ENCODE data around the gene PLEKHJ1.

The PLEKHJ1 gene

DNA sequence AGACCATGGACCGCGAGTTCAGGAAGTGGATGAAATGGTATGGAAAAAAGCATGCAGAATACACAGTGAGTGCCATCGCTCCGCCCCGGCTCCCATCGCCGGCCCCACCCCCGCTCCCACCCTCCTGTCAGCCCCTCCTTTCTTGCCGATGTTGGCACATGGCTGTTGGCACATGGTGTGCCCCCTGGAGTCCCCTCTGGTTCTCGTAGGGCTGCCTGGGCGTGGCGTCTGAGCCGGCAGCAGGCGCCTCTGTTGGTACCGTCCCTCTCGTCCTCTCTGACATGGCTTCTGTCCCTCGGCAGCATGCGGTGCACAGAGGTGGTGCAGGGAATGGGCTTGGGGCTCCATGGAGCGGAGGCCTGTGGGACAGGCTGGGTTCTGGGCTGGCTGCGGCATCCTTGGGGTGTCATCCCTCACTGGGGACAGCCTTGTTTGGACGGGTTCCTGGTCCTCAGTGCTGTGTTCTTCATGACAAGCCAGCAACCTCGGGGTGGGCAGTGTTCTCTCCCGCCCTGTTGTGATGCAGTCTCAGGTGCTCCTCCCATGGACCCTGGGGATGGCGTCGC, 41.5 kb downstream of the PLEKHJ1 start:
- H3K4me3 ChIP-seq (ENCODE audit: low read length): no peak overlapping the region
- no peaks in the 10 kb centered on the region for H3K4me1 ChIP-seq (ENCODE audit: insufficient read depth, low read length)
- no peak overlapping the region for H3K9ac ChIP-seq (ENCODE audit: low read depth, low read length)
- no peaks in the 10 kb centered on the region for H3K9me3 ChIP-seq (ENCODE audit: insufficient read depth, low read depth, low read length)
- H3K27ac ChIP-seq (ENCODE audit: low read length): no peak overlapping the region
- no peaks in the 10 kb centered on the region for H3K27me3 ChIP-seq (ENCODE audit: insufficient read depth, low read length)
- H3K36me3 ChIP-seq (ENCODE audit: insufficient read depth, low read depth, low read length): peaks cover 45% of the 10 kb centered on the region

DNA sequence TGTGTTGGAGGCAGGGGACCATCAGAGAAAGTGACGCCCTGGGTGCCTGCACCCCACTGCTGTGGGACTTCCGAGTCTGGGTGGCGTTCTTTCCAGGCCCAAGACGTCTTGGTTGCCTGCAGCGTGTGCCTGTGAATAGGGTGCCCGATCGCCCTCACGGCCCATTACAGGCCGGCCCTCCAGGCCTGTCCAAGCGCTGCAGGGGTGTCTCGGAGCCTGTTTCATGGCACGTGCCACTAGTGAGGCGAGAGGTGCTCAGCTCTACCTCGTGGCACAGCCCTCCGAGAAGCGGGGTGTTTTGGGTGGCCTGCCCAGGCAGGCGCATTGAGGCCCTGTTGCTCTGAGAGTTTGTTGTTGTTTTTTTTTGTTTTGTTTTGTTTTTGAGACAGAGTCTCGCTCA, 42.3 kb downstream of the PLEKHJ1 start:
- Histone ChIP-seq H3K4me3 (ENCODE audit: low read length) (no peak overlapping the region), H3K9ac (ENCODE audit: low read depth, low read length) (no peak overlapping the region), H3K27me3 (ENCODE audit: insufficient read depth, low read length) (no peaks in the 10 kb centered on the region), H3K27ac (ENCODE audit: low read length) (no peak overlapping the region), H3K9me3 (ENCODE audit: insufficient read depth, low read depth, low read length) (no peaks in the 10 kb centered on the region), H3K4me1 (ENCODE audit: insufficient read depth, low read length) (no peaks in the 10 kb centered on the region), H3K36me3 (ENCODE audit: insufficient read depth, low read depth, low read length) (peaks cover 52% of the 10 kb centered on the region)

DNA sequence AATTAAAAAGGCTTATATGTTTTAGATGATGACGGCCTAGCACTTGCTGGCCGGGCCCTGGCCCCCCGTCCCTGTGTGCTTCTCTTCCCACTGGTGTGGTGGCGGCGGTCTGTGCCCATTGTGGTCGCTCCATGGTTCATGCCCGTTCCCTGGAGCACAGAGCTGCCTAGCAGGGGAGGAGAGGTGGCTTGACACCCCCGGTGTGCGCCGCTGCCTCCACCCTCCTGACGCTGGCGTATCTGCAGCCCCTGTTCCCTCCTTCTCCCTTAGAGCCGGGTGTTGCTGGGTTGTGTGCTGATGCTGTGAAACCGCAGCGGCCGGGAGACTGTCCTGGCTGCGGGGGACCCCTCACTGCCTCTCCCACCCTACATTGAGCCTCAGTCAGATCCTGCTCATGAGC, 43.3 kb downstream of the PLEKHJ1 start:
- H3K27ac ChIP-seq (ENCODE audit: low read length): no peak overlapping the region
- no peak overlapping the region for H3K4me3 ChIP-seq (ENCODE audit: low read length)
- peaks cover 57% of the 10 kb centered on the region for H3K36me3 ChIP-seq (ENCODE audit: insufficient read depth, low read depth, low read length)
- no peaks in the 10 kb centered on the region for H3K4me1 ChIP-seq (ENCODE audit: insufficient read depth, low read length)
- H3K27me3 ChIP-seq (ENCODE audit: insufficient read depth, low read length): no peaks in the 10 kb centered on the region
- no peak overlapping the region for H3K9ac ChIP-seq (ENCODE audit: low read depth, low read length)
- H3K9me3 ChIP-seq (ENCODE audit: insufficient read depth, low read depth, low read length): no peaks in the 10 kb centered on the region

DNA sequence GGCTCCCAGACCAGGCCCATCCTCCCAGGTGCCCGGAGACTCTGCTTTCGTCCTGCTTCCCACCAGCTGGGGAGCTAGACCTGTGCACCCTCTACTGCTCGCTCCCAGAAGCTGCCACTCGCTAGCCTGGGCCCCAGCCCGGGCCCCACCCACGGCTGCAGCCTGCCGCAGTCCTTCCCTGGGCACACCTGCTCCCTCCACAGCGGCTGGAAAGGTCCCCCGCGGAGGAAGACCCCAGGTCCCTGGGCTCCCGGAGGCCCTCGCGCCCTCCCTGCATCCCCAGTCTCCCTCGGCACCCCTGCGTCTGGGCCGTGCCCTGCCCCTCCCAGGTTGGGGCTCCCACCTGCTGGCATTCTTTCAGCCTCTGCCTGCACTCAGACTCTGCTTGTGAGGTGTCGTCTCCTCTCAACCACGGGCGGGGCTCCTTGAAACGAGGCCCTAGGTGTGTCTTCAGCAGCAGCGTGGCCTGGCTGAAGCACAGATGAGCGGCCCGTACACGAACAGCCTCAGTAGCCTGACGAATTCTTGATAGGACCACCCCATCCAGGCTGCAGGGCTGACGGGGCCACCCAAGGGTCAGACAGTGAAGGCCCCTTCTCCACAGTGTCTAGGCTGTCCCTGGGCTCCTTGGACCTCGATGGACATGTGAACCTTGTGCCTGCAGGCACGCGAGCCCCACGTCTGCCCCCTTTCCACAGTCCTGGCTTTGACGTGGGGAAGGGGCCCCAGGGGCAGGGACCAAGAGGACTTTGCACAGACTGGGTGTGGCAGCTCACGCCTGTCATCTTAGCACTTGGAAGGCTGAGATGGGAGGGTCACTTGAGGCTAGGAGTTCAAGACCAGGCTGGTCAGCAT, 44.4 kb downstream of the PLEKHJ1 start:
- Histone ChIP-seq H3K4me3 (ENCODE audit: low read length) (no peak overlapping the region), H3K27ac (ENCODE audit: low read length) (no peak overlapping the region), H3K4me1 (ENCODE audit: insufficient read depth, low read length) (no peaks in the 10 kb centered on the region), H3K9ac (ENCODE audit: low read depth, low read length) (no peak overlapping the region), H3K36me3 (ENCODE audit: insufficient read depth, low read depth, low read length) (peaks cover 62% of the 10 kb centered on the region), H3K9me3 (ENCODE audit: insufficient read depth, low read depth, low read length) (no peaks in the 10 kb centered on the region), H3K27me3 (ENCODE audit: insufficient read depth, low read length) (no peaks in the 10 kb centered on the region)

DNA sequence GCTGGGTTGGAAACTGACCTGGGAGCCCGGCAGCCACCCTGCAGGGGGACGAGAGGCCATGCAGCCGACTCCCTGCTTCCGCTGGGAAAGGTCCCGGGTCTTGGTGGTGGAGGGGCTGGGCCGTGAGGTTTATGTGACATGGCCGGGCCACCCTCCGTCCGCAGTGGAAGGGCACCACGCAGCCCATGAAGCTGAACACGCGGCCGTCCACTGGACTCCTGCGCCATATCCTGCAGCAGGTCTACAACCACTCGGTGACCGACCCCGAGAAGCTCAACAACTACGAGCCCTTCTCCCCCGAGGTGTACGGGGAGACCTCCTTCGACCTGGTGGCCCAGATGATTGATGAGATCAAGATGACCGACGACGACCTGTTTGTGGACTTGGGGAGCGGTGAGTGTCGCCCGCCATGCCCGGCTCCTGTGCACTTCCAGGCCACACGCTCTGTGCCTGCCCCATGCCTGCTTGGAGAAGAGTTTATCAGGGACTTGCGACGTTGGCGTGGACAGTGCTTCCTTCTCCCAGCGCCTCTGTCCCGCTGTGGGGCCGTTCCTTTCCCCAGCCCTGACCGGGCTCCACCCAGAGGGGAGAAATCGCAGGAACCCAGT, 45.2 kb downstream of the PLEKHJ1 start:
- Histone ChIP-seq H3K4me1 (ENCODE audit: insufficient read depth, low read length) (no peaks in the 10 kb centered on the region), H3K27me3 (ENCODE audit: insufficient read depth, low read length) (no peaks in the 10 kb centered on the region), H3K9ac (ENCODE audit: low read depth, low read length) (no peak overlapping the region), H3K4me3 (ENCODE audit: low read length) (no peak overlapping the region), H3K27ac (ENCODE audit: low read length) (no peak overlapping the region), H3K9me3 (ENCODE audit: insufficient read depth, low read depth, low read length) (no peaks in the 10 kb centered on the region), H3K36me3 (ENCODE audit: insufficient read depth, low read depth, low read length) (peaks cover 68% of the 10 kb centered on the region)

DNA sequence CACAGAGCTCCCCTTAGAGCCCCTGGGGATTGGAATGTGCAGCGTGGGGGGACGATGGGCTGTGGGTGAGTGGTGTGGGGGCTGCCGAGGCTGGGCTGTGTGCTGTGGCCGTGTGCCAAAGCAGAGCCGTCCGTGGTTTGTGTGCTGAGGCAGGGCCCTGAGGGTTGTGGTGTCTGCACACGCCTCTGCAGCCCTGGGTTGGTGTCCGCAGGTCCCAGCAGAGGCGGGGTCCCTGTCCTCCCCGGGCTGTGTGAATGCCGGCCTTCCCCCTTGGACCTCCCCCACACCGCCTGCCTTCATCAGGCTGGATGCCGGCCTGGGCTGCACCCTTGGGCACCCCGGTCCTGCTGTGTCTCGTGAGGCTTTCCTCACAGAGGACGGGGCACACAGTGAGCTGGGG, 46.2 kb downstream of the PLEKHJ1 start:
- no peaks in the 10 kb centered on the region for H3K27me3 ChIP-seq (ENCODE audit: insufficient read depth, low read length)
- H3K9me3 ChIP-seq (ENCODE audit: insufficient read depth, low read depth, low read length): no peaks in the 10 kb centered on the region
- no peaks in the 10 kb centered on the region for H3K4me1 ChIP-seq (ENCODE audit: insufficient read depth, low read length)
- H3K4me3 ChIP-seq (ENCODE audit: low read length): no peak overlapping the region
- peaks cover 68% of the 10 kb centered on the region for H3K36me3 ChIP-seq (ENCODE audit: insufficient read depth, low read depth, low read length)
- no peak overlapping the region for H3K27ac ChIP-seq (ENCODE audit: low read length)
- H3K9ac ChIP-seq (ENCODE audit: low read depth, low read length): no peak overlapping the region

DNA sequence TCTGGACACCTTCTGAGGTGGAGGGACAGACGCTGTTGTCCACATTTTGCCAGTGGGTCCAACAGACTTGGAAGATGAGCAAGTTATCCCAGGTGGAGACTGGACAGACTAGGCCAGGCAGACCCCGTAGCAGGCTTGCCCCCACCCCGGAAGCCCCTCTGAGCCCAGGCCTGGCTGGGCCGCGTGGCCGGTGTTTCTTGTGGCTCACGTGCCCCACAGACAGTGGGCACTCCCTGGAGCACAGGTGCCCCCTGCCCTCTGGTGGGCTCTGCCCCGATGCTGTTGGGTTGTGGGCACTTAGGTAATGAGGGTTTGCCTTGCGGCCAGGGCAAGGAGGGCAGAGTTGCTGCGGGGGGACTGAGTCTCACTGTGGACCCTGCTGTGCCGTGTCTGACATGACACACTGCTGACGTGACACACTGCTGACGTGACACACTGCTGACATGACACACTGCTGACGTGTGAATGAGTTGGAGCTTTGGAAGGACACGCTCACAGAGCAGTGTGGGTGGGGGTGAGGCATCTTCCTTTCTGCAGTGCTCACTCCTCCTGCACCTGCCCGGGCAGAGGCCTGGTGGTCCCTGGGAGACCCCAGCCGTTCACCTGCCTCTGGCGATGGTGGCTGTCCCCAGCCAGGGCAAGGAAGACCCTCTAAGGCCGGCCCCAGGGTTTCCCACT, 47.3 kb downstream of the PLEKHJ1 start:
- H3K4me3 ChIP-seq (ENCODE audit: low read length): no peak overlapping the region
- H3K9ac ChIP-seq (ENCODE audit: low read depth, low read length): no peak overlapping the region
- peaks cover 60% of the 10 kb centered on the region for H3K36me3 ChIP-seq (ENCODE audit: insufficient read depth, low read depth, low read length)
- no peaks in the 10 kb centered on the region for H3K9me3 ChIP-seq (ENCODE audit: insufficient read depth, low read depth, low read length)
- no peak overlapping the region for H3K27ac ChIP-seq (ENCODE audit: low read length)
- no peaks in the 10 kb centered on the region for H3K27me3 ChIP-seq (ENCODE audit: insufficient read depth, low read length)
- H3K4me1 ChIP-seq (ENCODE audit: insufficient read depth, low read length): no peaks in the 10 kb centered on the region

DNA sequence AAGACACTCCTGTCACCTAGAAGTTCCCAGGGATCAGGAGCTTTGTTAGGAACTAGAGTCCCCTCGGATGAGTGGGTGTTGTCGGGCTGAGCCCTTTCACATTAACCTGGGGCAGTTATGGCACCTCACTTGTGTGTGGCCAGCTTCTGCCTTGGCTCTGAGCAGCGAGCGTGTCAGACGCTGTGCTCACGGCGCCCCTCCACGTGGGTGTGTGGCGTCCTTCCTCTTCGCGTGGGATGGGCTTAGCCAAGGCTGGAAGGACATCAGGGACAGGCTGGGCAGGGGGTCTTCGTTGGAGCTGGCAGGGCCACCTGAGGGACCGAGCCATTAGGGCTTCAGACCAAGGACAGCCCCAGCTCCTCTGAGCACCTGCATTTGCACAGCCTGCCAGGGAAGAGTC, 49.0 kb downstream of the PLEKHJ1 start:
- no peaks in the 10 kb centered on the region for H3K27me3 ChIP-seq (ENCODE audit: insufficient read depth, low read length)
- H3K4me1 ChIP-seq (ENCODE audit: insufficient read depth, low read length): no peaks in the 10 kb centered on the region
- peaks cover 50% of the 10 kb centered on the region for H3K36me3 ChIP-seq (ENCODE audit: insufficient read depth, low read depth, low read length)
- H3K27ac ChIP-seq (ENCODE audit: low read length): no peak overlapping the region
- H3K9me3 ChIP-seq (ENCODE audit: insufficient read depth, low read depth, low read length): no peaks in the 10 kb centered on the region
- no peak overlapping the region for H3K4me3 ChIP-seq (ENCODE audit: low read length)
- no peak overlapping the region for H3K9ac ChIP-seq (ENCODE audit: low read depth, low read length)

DNA sequence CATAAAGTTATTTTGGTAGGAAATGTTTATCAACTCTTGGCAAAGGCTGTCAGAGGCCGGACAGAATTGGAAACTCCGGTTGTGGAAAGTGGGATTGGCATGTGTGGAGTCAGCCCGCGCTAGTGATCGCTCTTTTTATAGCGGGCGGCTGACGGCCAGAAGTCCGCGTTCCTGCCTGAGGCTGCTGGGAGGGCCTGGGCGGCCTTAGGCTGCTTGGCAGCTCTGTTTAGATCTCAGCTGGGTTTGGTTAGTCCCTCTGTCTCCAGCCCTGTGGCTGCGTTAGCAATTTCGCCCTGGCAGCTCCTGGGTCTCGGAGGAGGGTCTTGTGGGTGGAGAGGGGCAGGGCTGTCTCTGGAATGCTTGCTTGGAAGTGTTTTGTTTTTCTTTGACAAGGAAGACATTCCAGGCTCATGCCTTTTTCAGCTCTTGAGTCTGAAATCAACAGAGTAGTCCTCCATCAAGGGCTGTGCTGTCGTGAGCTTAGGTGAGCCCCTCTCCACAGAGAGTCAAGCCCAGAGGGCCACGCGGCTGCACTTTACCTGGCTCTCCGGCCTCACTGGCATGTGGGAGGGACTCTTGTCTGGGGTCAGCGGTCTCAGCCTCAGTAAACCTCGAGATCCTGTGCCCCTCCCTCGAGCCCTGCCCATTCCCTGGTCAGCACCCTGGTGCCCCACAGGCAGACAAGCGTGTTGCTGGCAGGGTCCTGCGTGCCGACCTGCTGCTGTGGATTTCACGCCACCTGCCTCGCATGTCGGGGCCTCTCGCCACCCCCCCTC, 49.9 kb downstream of the PLEKHJ1 start:
- Histone ChIP-seq H3K27ac (ENCODE audit: low read length) (no peak overlapping the region), H3K9ac (ENCODE audit: low read depth, low read length) (no peak overlapping the region), H3K36me3 (ENCODE audit: insufficient read depth, low read depth, low read length) (peaks cover 42% of the 10 kb centered on the region), H3K4me3 (ENCODE audit: low read length) (no peak overlapping the region), H3K9me3 (ENCODE audit: insufficient read depth, low read depth, low read length) (no peaks in the 10 kb centered on the region), H3K4me1 (ENCODE audit: insufficient read depth, low read length) (no peaks in the 10 kb centered on the region), H3K27me3 (ENCODE audit: insufficient read depth, low read length) (no peaks in the 10 kb centered on the region)

DNA sequence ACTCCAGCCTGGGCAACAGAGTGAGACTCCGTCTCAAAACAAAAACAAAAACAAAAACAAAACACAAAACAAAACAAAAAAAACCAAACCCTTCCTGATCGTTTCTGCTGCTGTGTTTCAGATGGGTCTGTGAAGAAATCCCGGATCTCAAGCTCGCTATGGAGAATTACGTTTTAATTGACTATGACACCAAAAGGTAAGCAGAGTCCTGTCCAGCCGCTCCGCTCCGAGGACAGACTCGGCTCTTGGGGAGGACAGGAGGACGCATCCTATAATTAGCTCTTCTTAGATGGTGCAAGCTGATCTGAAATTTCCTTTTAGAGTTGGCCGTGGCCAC, 50.4 kb downstream of the PLEKHJ1 start:
- Histone ChIP-seq H3K4me3 (ENCODE audit: low read length) (no peak overlapping the region), H3K27me3 (ENCODE audit: insufficient read depth, low read length) (no peaks in the 10 kb centered on the region), H3K9me3 (ENCODE audit: insufficient read depth, low read depth, low read length) (no peaks in the 10 kb centered on the region), H3K4me1 (ENCODE audit: insufficient read depth, low read length) (no peaks in the 10 kb centered on the region), H3K9ac (ENCODE audit: low read depth, low read length) (no peak overlapping the region), H3K36me3 (ENCODE audit: insufficient read depth, low read depth, low read length) (peaks cover 42% of the 10 kb centered on the region), H3K27ac (ENCODE audit: low read length) (no peak overlapping the region)

DNA sequence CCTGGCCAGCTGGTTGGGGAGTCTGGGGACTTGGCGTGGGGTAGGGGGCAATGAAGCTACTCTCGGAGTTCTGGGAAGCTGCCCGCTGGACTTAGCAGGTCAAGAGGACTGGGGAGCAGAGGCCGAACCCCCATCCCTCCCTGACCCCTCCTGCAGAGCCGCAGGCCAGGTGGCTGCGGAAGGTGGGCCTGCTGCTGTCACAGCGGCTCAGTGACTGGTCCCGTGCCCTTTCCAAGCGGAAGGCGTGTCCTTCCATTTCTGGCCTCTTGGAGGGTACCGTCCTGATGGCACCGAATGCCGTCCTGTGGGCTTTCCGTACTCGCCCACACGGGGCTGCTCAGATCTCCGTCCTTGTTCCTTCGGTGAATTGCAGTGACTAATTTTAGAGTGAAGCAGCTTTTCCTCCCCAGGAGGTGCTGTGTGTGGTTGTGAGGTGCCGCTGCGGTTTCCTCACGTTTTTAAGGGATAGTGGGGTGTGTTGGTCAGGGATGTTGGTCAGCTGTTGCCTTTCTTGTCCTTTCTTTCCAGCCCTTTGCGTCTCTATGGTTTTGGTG, 51.6 kb downstream of the PLEKHJ1 start:
- H3K9ac ChIP-seq (ENCODE audit: low read depth, low read length): no peak overlapping the region
- no peak overlapping the region for H3K4me3 ChIP-seq (ENCODE audit: low read length)
- H3K4me1 ChIP-seq (ENCODE audit: insufficient read depth, low read length): no peaks in the 10 kb centered on the region
- H3K36me3 ChIP-seq (ENCODE audit: insufficient read depth, low read depth, low read length): peaks cover 38% of the 10 kb centered on the region
- H3K9me3 ChIP-seq (ENCODE audit: insufficient read depth, low read depth, low read length): no peaks in the 10 kb centered on the region
- H3K27me3 ChIP-seq (ENCODE audit: insufficient read depth, low read length): no peaks in the 10 kb centered on the region
- H3K27ac ChIP-seq (ENCODE audit: low read length): no peak overlapping the region

Measured in iPS-20b (cell line).